D721Med (cell line): ENCODE measurements around the gene PPID.
"Not testable (repeated sequence)": the region's sequence is repeated elsewhere in the genome, so short reads cannot be mapped to it uniquely, and the experiment has no call there.

Experiments
- DNase-seq: peaks from one replicate; pipeline ENCODE4 v3.0.0; 2011; ENCODE audit warnings: low spot score; ENCODE audit not compliant: insufficient read length
- FAIRE-seq: peaks from 2 replicates; lab custom pipeline; 2011; peaks lifted over from hg19 to GRCh38; lab: Jason Lieb, UNC
- CTCF ChIP-seq: IDR thresholded peaks from 2 replicates; pipeline ENCODE4 v1.5.1; 2012; ENCODE audit warnings: mild to moderate bottlenecking, control low read depth; ENCODE audit not compliant: insufficient read depth; ENCODE audit errors: missing control alignments

Gene PPID

GRCh38 chr4:158766434-158767044 lies 43.3 kb upstream of the PPID start:
- TF ChIP-seq CTCF, result no peak
- FAIRE-seq (no peak), DNase-seq (no peak)

GRCh38 chr4:158763462-158763861 lies 40.3 kb upstream of the PPID start:
- DNase-seq (no peak), FAIRE-seq (no peak)
- TF ChIP-seq CTCF, result no peak

GRCh38 chr4:158762553-158762952 lies 39.4 kb upstream of the PPID start:
- DNase-seq (no peak), FAIRE-seq (no peak)
- no peak for TF ChIP-seq CTCF

GRCh38 chr4:158760866-158761265 lies 37.7 kb upstream of the PPID start:
- no peak for DNase-seq

GRCh38 chr4:158759539-158759938 lies 36.3 kb upstream of the PPID start:
- not testable (repeated sequence) for DNase-seq, FAIRE-seq

More at GRCh38 chr4:158760866-158761265, 37.7 kb upstream of the PPID start:
- FAIRE-seq, result no peak
- no peak for TF ChIP-seq CTCF

- FAIRE-seq, result no peak
- no peak for TF ChIP-seq CTCF
Observed at GRCh38 chr4:158758703-158759102, 35.5 kb upstream of the PPID start.

GRCh38 chr4:158758142-158758541 lies 34.9 kb upstream of the PPID start:
- FAIRE-seq, result no peak
- no peak for DNase-seq
- no peak for TF ChIP-seq CTCF

More at GRCh38 chr4:158758703-158759102, 35.5 kb upstream of the PPID start:
- no peak for DNase-seq
